SK-N-SH treated with all-trans-retinoic acid at 6 μM for 48 hours (cell line): Measurements from ENCODE around the gene NINJ2.

Source experiments
- ATAC-seq: fragments of 200-7000 bp; cut with Tn5 transposase; 3 replicates; pipeline ENCODE4 v1.9.1; 2020; ENCODE audit warnings: mild to moderate bottlenecking, moderate library complexity
- ESRRG ChIP-seq: fragments of 250-450 bp; sonication (Bioruptor Pico); IDR thresholded peaks from 2 replicates; pipeline ENCODE4 v1.6.1; 2021; ENCODE audit warnings: mild to moderate bottlenecking
- ISL1 ChIP-seq: fragments of 250-450 bp; sonication (Bioruptor Pico); IDR thresholded peaks from 2 replicates; pipeline ENCODE4 v2.1.2; 2022; ENCODE audit warnings: mild to moderate bottlenecking, moderate library complexity
- OSR1 ChIP-seq: fragments of 250-450 bp; sonication (Bioruptor Pico); IDR thresholded peaks from 2 replicates; pipeline ENCODE4 v1.8.0; 2022; ENCODE audit warnings: moderate library complexity, mild to moderate bottlenecking, inconsistent platforms
- PPARA ChIP-seq: fragments of 250-450 bp; sonication (Bioruptor Pico); IDR thresholded peaks from 2 replicates; pipeline ENCODE4 v1.5.0; 2020; ENCODE audit warnings: mild to moderate bottlenecking, borderline replicate concordance
- RARB ChIP-seq: fragments of 250-450 bp; sonication (Bioruptor Pico); IDR thresholded peaks from 2 replicates; pipeline ENCODE4 v1.8.0; 2021; ENCODE audit warnings: mild to moderate bottlenecking, moderate library complexity
- ZFP3 ChIP-seq: fragments of 250-450 bp; sonication (Bioruptor Pico); IDR thresholded peaks from 2 replicates; pipeline ENCODE4 v1.5.0; 2020; ENCODE audit warnings: mild to moderate bottlenecking, moderate library complexity
- ZFP30 ChIP-seq: fragments of 450-650 bp; formaldehyde crosslinking; IDR thresholded peaks from 2 replicates; pipeline ENCODE4 v1.5.0; 2022; ENCODE audit warnings: mild to moderate bottlenecking, moderate library complexity
- ZNF565 ChIP-seq: fragments of 450-650 bp; formaldehyde crosslinking; conservative IDR thresholded peaks from 2 replicates; pipeline ENCODE4 v1.5.0; 2020; ENCODE audit warnings: low read depth, mild to moderate bottlenecking, moderate library complexity
- ZNF70 ChIP-seq: fragments of 450-650 bp; formaldehyde crosslinking; IDR thresholded peaks from 2 replicates; pipeline ENCODE4 v1.5.0; 2020; ENCODE audit warnings: mild to moderate bottlenecking, moderate library complexity
- ZNF8 ChIP-seq: fragments of 450-650 bp; formaldehyde crosslinking; IDR thresholded peaks from 2 replicates; pipeline ENCODE4 v1.5.0; 2020; ENCODE audit warnings: mild to moderate bottlenecking, moderate library complexity
- TF ChIP-seq, protein P1 (sequence below): fragments of 250-450 bp; sonication (Bioruptor Pico); IDR thresholded peaks from 2 replicates; pipeline ENCODE4 v1.8.0; 2021; ENCODE audit warnings: low read depth, mild to moderate bottlenecking, moderate library complexity, borderline replicate concordance
- TF ChIP-seq, protein P2 (sequence below): fragments of 250-450 bp; sonication (Bioruptor Pico); IDR thresholded peaks from 2 replicates; pipeline ENCODE4 v1.5.0; 2020; ENCODE audit warnings: mild to moderate bottlenecking, moderate library complexity
- TF ChIP-seq, protein P3 (sequence below): fragments of 250-450 bp; sonication (Bioruptor Pico); IDR thresholded peaks from 2 replicates; pipeline ENCODE4 v1.5.1; 2020; ENCODE audit warnings: low read depth, mild to moderate bottlenecking, moderate library complexity
- TF ChIP-seq, protein P4 (sequence below): fragments of 250-450 bp; sonication (Bioruptor Pico); IDR thresholded peaks from 2 replicates; pipeline ENCODE4 v1.5.1; 2021; ENCODE audit warnings: mild to moderate bottlenecking, moderate library complexity
- TF ChIP-seq, protein P5 (sequence below): fragments of 250-450 bp; sonication (Bioruptor Pico); IDR thresholded peaks from 2 replicates; pipeline ENCODE4 v1.8.0; 2020; ENCODE audit warnings: mild to moderate bottlenecking, moderate library complexity, borderline replicate concordance

NINJ2 gene

DNA sequence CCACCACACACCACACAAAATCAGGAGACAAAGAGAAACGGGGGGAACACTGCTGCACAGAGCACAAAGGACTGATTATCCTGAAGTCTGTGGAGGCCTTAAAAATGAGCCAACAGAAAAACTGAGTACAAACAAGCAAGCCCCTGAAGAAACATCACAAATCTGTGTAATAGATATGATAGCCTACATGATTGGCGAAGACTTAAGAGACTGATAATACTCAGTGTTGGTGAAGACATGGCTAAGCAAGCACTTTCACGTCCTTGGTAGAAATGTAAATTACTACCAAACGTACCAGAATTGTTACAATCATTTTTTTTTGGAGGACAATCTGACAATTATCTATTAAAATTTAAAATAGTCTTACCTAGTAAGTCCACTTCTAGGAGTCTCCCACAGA is 74.6 kb downstream of the NINJ2 start:
- TF ChIP-seq ZNF70 (no peak), ZNF8 (CRISPR knock-in tag) (no peak), ISL1 (CRISPR knock-in tag) (no peak), ESRRG (CRISPR knock-in tag) (no peak), PPARA (CRISPR knock-in tag) (no peak), ZFP30 (CRISPR knock-in tag) (no peak), OSR1 (CRISPR knock-in tag) (no peak), RARB (CRISPR knock-in tag) (no peak), ZFP3 (CRISPR knock-in tag) (no peak)
- TF ChIP-seq, protein P1, sequence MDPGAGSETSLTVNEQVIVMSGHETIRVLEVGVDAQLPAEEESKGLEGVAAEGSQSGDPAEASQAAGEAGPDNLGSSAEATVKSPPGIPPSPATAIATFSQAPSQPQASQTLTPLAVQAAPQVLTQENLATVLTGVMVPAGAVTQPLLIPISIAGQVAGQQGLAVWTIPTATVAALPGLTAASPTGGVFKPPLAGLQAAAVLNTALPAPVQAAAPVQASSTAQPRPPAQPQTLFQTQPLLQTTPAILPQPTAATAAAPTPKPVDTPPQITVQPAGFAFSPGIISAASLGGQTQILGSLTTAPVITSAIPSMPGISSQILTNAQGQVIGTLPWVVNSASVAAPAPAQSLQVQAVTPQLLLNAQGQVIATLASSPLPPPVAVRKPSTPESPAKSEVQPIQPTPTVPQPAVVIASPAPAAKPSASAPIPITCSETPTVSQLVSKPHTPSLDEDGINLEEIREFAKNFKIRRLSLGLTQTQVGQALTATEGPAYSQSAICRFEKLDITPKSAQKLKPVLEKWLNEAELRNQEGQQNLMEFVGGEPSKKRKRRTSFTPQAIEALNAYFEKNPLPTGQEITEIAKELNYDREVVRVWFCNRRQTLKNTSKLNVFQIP = no peak
- TF ChIP-seq, protein P2, sequence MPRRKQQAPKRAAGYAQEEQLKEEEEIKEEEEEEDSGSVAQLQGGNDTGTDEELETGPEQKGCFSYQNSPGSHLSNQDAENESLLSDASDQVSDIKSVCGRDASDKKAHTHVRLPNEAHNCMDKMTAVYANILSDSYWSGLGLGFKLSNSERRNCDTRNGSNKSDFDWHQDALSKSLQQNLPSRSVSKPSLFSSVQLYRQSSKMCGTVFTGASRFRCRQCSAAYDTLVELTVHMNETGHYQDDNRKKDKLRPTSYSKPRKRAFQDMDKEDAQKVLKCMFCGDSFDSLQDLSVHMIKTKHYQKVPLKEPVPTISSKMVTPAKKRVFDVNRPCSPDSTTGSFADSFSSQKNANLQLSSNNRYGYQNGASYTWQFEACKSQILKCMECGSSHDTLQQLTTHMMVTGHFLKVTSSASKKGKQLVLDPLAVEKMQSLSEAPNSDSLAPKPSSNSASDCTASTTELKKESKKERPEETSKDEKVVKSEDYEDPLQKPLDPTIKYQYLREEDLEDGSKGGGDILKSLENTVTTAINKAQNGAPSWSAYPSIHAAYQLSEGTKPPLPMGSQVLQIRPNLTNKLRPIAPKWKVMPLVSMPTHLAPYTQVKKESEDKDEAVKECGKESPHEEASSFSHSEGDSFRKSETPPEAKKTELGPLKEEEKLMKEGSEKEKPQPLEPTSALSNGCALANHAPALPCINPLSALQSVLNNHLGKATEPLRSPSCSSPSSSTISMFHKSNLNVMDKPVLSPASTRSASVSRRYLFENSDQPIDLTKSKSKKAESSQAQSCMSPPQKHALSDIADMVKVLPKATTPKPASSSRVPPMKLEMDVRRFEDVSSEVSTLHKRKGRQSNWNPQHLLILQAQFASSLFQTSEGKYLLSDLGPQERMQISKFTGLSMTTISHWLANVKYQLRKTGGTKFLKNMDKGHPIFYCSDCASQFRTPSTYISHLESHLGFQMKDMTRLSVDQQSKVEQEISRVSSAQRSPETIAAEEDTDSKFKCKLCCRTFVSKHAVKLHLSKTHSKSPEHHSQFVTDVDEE = no peak
- TF ChIP-seq, protein P3, sequence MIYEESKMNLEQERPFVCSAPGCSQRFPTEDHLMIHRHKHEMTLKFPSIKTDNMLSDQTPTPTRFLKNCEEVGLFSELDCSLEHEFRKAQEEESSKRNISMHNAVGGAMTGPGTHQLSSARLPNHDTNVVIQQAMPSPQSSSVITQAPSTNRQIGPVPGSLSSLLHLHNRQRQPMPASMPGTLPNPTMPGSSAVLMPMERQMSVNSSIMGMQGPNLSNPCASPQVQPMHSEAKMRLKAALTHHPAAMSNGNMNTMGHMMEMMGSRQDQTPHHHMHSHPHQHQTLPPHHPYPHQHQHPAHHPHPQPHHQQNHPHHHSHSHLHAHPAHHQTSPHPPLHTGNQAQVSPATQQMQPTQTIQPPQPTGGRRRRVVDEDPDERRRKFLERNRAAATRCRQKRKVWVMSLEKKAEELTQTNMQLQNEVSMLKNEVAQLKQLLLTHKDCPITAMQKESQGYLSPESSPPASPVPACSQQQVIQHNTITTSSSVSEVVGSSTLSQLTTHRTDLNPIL (CRISPR knock-in tag) = no peak
- TF ChIP-seq, protein P4, sequence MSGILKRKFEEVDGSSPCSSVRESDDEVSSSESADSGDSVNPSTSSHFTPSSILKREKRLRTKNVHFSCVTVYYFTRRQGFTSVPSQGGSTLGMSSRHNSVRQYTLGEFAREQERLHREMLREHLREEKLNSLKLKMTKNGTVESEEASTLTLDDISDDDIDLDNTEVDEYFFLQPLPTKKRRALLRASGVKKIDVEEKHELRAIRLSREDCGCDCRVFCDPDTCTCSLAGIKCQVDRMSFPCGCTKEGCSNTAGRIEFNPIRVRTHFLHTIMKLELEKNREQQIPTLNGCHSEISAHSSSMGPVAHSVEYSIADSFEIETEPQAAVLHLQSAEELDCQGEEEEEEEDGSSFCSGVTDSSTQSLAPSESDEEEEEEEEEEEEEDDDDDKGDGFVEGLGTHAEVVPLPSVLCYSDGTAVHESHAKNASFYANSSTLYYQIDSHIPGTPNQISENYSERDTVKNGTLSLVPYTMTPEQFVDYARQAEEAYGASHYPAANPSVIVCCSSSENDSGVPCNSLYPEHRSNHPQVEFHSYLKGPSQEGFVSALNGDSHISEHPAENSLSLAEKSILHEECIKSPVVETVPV = no peak
- TF ChIP-seq, protein P5, sequence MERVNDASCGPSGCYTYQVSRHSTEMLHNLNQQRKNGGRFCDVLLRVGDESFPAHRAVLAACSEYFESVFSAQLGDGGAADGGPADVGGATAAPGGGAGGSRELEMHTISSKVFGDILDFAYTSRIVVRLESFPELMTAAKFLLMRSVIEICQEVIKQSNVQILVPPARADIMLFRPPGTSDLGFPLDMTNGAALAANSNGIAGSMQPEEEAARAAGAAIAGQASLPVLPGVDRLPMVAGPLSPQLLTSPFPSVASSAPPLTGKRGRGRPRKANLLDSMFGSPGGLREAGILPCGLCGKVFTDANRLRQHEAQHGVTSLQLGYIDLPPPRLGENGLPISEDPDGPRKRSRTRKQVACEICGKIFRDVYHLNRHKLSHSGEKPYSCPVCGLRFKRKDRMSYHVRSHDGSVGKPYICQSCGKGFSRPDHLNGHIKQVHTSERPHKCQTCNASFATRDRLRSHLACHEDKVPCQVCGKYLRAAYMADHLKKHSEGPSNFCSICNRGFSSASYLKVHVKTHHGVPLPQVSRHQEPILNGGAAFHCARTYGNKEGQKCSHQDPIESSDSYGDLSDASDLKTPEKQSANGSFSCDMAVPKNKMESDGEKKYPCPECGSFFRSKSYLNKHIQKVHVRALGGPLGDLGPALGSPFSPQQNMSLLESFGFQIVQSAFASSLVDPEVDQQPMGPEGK = no peak
- ATAC-seq = no peak

DNA sequence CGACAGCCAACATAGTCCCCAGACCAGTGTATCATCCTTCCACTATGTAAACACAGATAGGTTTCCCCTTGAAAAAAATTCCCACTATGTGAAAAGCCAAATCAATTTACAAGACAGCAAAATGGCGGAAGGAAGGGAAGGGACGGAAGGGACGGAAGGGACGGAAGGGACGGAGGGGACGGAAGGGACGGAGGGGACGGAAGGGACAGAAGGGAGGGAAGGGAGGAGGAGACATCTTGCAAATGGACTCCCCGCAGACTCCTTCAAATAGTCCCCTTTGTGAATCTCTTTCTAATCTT is 75.3 kb downstream of the NINJ2 start:
- TF ChIP-seq, protein P3 (CRISPR knock-in tag) = no peak
- TF ChIP-seq ZFP30 (CRISPR knock-in tag) = no peak
- no peak for TF ChIP-seq ZNF565
- no peak for TF ChIP-seq ZNF8 (CRISPR knock-in tag)
- TF ChIP-seq, protein P1 = no peak
- TF ChIP-seq, protein P5 = no peak
- no peak for TF ChIP-seq ESRRG (CRISPR knock-in tag)
- TF ChIP-seq, protein P4 = no peak
- ATAC-seq = no peak
